GM12891 (cell line): Measurements from ENCODE around the gene CNNM2.

Experiments used
- DNase-seq: peaks from one replicate; pipeline ENCODE4 v3.0.0; 2011; ENCODE audit warnings: low spot score; ENCODE audit not compliant: insufficient read length
- FAIRE-seq: peaks from 2 replicates; lab custom pipeline; 2011; peaks lifted over from hg19 to GRCh38; lab: Jason Lieb, UNC
- PAX5 ChIP-seq: IDR thresholded peaks from 2 replicates; pipeline ENCODE4 v1.6.1; 2011; ENCODE audit warnings: low read length, moderate library complexity, mild to moderate bottlenecking; ENCODE audit not compliant: insufficient read depth, severe bottlenecking
- POLR2A ChIP-seq: IDR thresholded peaks from 2 replicates; pipeline ENCODE4 v1.6.1; 2011; ENCODE audit warnings: low read depth, low read length, control low read depth
- POLR2AphosphoS5 ChIP-seq: IDR thresholded peaks from 2 replicates; pipeline ENCODE4 v1.6.1; 2011; ENCODE audit warnings: low read depth, low read length, control low read depth
- POU2F2 ChIP-seq: IDR thresholded peaks from 2 replicates; pipeline ENCODE4 v1.6.1; 2011; ENCODE audit warnings: low read depth, mild to moderate bottlenecking, control low read depth, low read length, moderate library complexity
- SPI1 ChIP-seq: IDR thresholded peaks from 2 replicates; pipeline ENCODE4 v1.6.1; 2011; ENCODE audit warnings: low read depth, low read length, control low read depth
- TAF1 ChIP-seq: IDR thresholded peaks from 2 replicates; pipeline ENCODE4 v1.6.1; 2011; ENCODE audit warnings: low read depth, low read length, control low read depth

CNNM2 gene

DNA sequence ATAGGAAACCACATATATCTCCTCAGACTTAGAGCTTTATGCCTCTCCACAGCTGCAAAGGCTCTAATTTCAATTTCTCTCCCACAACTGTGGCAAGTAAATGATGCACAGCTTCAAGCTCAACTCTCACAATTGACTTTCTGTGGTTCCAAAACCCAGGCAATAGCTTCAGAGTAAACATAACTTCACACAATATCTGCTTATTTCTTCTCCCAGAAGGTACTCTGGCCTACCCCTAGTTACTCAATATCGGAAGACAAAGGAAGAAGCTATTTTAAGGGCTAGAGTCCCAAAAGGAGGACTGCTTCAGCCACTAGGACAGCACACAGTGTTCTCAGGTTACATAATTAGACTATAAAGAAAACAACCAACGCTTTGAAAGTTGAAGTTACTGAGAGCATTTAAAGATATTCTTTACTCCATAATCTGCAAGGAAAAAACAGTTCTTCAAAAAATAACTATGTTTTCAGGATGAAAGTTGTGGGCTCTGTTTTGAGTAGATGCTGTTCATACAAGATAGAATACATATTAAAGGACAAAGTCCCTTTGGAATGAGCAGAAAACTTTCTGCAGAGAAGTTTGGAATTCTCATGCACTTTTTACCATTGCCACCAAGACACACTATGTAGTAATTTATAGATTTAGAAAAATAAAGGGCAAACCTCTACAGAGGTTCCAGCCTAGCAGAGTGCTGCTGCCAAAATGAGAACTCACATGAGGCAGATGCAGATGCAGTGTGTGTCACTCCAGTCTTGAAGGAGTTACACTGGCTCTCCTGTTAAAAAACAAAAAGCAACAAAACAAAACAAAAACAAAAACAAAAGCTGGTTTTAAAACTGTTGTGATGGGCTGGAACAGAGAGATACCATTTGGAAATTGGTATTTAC is 193.2 kb downstream of the CNNM2 start:
- peak; percentile 87 for FAIRE-seq
- TF ChIP-seq POU2F2 (no peak), TAF1 (no peak), SPI1 (no peak), POLR2A (no peak), PAX5 (no peak), POLR2AphosphoS5 (no peak)
- no peak for DNase-seq

DNA sequence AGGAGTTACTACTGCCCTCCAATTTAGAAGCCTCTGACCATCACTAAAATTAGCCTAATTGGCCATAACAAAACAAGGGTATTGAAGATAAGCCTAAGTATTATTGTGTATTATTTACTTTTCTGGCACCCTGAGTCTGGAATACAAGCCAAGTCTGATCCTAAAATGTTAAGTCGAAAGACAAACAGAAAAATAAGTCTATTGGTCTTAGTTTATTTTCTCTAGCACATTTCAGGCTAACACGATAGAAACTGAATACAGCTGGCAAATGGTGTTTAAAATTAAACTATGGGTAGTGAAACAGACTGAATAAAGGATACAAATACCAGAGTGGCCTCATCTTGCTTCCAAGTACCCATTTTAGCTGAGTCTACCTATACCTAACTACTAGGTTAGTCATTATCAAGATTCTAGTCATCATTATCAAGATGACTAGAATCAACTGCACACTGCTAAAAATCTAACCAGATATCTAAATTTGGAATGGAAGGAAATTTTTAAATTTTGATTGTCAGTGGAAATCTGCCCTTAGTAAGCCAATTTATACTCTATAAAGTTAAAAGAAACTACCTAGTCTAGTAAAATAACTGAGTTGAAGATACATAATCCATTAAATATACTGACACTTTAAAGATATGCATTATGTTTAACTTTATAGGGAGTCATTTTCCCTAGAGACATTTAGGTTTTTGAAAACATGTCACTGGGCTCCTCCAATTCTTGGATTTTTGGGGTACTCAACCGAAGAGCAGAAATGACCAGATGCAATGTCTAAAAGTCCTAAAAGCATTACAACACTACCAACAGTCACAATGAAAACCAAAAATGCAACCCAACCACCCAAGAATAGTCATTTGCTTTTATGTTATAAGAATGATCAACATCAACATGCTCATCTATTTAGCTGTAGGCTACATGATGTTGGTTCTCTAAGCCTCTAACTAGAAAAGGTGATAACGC is 194.1 kb downstream of the CNNM2 start:
- FAIRE-seq: peak; percentile 64
- TF ChIP-seq POLR2AphosphoS5: no peak
- no peak for TF ChIP-seq POU2F2
- TF ChIP-seq POLR2A: no peak
- TF ChIP-seq PAX5: no peak
- no peak for TF ChIP-seq SPI1
- TF ChIP-seq TAF1: no peak
- DNase-seq: no peak

DNA sequence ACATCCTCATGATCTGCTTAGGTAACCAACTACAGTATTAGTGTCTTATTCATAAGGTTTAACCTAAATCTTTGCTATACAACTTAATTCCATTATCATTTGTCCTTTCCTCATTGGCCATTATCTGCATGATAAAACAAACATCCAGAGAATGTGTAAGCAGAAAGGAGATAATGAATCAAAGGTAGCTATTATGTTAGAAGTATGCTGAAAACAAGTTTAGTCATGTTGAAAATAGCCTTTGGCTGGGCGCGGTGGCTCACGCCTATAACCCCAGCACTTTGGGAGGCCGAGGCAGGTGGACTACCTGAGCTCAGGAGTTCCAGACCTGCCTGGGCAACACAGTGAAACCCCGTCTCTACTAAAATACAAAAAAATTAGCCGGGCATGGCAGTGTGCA is 196.8 kb downstream of the CNNM2 start:
- DNase-seq (no peak), FAIRE-seq (peak; percentile 28)
- TF ChIP-seq POLR2A (no peak), POLR2AphosphoS5 (no peak), TAF1 (no peak), POU2F2 (no peak), PAX5 (no peak), SPI1 (no peak)

DNA sequence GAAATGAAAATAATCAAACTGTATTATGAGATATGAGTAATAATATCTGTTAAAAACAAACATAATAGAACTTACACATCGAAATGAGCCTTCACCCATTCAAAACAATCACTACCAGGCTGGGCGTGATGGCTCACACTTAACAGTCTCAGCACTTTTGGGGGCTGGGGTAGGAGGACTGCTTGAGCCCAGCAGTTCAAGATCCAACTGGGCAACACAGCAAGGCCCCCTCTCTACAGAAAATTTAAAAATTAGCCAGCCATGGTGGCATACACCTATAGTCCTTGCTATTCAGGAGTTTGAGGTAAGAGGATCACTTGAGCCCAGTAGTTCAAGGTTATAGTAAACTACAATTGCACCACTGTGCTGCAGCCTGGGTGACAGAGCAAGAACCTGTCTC is 199.2 kb downstream of the CNNM2 start:
- no peak for FAIRE-seq

DNA sequence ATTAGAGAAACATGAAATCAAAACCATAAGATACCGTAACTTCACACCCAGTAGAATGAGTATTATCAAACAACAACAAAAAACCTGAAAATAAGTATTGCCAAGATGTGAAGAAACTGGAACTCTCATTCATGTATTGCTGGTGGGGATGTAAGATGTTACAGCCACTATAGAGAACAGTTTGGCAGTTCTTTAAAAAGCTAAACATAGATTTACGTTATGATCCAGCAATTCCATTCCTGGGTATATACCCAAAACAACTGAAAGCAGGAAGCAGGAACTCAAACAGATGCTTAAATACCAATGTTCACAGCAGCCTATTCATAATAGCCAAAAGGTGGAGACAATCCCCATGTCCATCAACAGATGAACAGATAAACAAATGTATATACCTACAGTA is 202.5 kb downstream of the CNNM2 start:
- TF ChIP-seq POLR2A (no peak), SPI1 (no peak), TAF1 (no peak), PAX5 (no peak), POU2F2 (no peak), POLR2AphosphoS5 (no peak)
- no peak for DNase-seq
- FAIRE-seq: no peak

More for the DNA sequence above, 199.2 kb downstream of the CNNM2 start:
- no peak for DNase-seq
- TF ChIP-seq SPI1: no peak
- TF ChIP-seq TAF1: no peak
- no peak for TF ChIP-seq POLR2AphosphoS5
- no peak for TF ChIP-seq POLR2A
- no peak for TF ChIP-seq PAX5
- TF ChIP-seq POU2F2: no peak

DNA sequence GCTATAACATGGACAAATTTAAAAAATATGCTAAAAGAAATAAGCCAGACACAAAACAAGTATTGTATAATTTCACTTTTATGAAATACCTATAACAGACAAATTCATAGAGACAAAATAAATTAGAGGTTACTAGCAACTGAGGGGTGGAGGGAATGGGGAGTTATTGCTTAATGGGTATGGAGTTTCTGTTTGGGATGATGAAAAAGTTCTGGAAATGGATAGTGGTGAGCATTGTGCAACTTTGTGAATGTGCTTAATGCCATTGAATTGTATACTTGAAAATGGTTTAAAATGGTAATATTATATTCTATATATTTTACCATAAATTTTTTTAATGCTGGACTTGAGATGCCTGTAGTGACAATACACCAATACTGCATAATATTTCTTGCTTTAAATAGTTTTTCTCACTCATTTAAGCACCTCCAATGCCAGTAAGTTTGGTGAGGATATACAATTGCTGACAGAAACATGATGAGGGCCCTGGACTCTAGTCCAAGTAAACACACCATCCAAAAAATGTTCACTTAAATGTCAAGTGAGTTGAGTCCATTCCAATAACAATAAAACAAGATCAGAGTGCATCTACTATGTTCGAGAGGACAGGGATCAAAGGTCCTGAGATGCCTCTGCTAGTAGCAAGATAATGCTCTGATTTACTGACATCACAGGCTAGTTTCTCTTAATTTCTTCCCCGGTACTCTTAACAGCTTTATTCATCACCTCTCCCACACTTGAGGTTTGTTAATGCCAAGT is 203.1 kb downstream of the CNNM2 start:
- no peak for TF ChIP-seq POU2F2
- TF ChIP-seq SPI1: no peak
- no peak for TF ChIP-seq TAF1
- no peak for TF ChIP-seq POLR2A
- TF ChIP-seq POLR2AphosphoS5: no peak
- FAIRE-seq (no peak), DNase-seq (no peak)

DNA sequence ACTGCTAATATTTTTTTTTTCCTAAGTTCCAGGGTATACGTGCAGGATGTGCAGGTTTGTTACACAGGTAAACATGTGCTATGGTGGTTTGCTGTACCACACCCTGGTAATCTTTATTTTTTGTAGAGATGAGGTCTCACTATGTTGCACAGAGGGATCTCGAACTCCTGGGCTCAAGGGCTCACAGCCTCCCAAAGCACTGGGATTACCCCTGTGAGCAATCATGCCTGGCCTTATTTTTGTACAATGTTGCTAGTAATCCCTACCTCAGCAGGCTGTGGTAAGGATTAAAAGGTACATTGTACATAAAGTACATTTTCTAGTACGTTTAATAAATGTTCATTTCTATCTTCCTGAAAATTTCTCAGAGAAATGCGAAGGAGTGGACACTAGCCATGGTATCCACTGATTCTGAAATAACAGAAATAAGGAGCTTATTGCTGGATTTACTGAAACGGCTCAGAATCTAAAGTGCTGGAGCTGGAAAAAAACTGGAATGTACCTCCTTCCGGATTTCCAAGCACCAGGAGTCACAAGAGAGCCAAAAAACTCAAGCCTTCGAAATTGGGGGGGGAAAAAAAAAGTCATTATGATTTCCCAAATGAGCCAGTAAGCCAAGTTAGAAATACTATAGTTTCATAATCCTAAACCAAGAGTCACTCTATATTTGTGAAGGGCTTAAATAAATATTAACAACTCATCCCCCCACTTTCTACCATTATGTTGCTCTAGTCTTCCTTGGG is 205.4 kb downstream of the CNNM2 start:
- no peak for FAIRE-seq
- DNase-seq: no peak

DNA sequence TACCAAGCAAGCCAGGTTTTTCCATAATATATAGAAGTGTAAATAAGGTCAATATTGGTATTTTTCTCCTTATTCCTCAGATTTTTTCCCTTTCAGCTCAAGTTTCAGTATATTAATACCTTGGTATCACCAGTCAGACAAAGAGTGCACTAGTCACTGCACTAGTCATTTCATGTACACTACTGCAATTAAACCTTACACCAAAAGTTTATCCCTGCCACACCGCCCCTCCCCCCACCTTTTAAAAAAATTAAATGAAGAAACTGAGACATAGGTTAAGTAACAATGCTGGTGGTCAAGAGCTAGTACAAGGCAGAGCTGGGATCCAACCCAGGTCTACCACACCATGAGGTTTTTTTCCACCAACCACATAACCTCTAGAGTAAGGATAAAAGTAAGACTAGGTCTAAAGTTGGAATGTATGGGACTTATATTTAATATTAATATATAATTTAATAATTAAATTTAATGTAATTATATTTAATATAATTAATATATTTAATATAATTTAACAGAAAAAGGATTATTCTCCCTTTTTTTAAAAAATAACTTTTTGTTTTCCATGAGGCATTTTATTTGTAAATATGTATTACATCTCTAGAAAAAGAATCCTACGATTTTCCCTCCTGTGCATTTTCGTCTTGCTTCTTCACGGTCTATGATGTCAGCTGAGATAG is 206.5 kb downstream of the CNNM2 start:
- FAIRE-seq (no peak), DNase-seq (no peak)
- TF ChIP-seq TAF1: no peak
- no peak for TF ChIP-seq POLR2A
- TF ChIP-seq POLR2AphosphoS5: no peak

More for the DNA sequence above, 205.4 kb downstream of the CNNM2 start:
- TF ChIP-seq POU2F2: no peak
